NCI-H460 (cell line): ENCODE data around the gene NECAB2. TPM values are rescaled to one million over a fixed set of nuclear protein-coding genes. Genes with fewer than 3 reads are reported as not detected.

ENCODE experiments used
- DNase-seq: peaks from one replicate; pipeline ENCODE4 v3.0.0-alpha.2; 2016; ENCODE audit warnings: low read depth; ENCODE audit errors: extremely low read depth
- total RNA-seq: library from RNA; depleted of rRNA; stranded (reverse); fragments of >200 nt; shearing (Covaris generic); gene quantifications from 2 replicates; pipeline ENCODE4 v1.2.3, GENCODE V29; 2014

Gene NECAB2
- total RNA-seq, 1 experiment from 2014 or later, result 1.1 TPM

GRCh38 chr16:83964684-83965443 lies 3.2 kb upstream of the NECAB2 start:
- no peak for DNase-seq

GRCh38 chr16:83965444-83966152 lies 2.4 kb upstream of the NECAB2 start:
- no peak for DNase-seq

- no peak for DNase-seq
Measured at GRCh38 chr16:83966153-83966696, 1.8 kb upstream of the NECAB2 start.

GRCh38 chr16:83967091-83967490 lies 953 bp upstream of the NECAB2 start:
- DNase-seq, result no peak

- no peak for DNase-seq
Measured at GRCh38 chr16:83968306-83968851, 335 bp downstream of the NECAB2 start.

- DNase-seq, result no peak
Measured at GRCh38 chr16:83968891-83969649, 1.0 kb downstream of the NECAB2 start.

- no peak for DNase-seq
Measured at GRCh38 chr16:83969771-83970429, 1.9 kb downstream of the NECAB2 start.

- no peak for DNase-seq
Measured at GRCh38 chr16:83970430-83970815, 2.4 kb downstream of the NECAB2 start.

GRCh38 chr16:83971165-83972130 lies 3.4 kb downstream of the NECAB2 start:
- DNase-seq, result no peak

- DNase-seq, result no peak
Measured at GRCh38 chr16:83972256-83973008, 4.4 kb downstream of the NECAB2 start.

- DNase-seq, result no peak
Measured at GRCh38 chr16:83973077-83973476, 5.0 kb downstream of the NECAB2 start.

- no peak for DNase-seq
Measured at GRCh38 chr16:83973581-83974385, 5.7 kb downstream of the NECAB2 start.

- DNase-seq, result no peak
Measured at GRCh38 chr16:83974475-83974874, 6.4 kb downstream of the NECAB2 start.

GRCh38 chr16:83975590-83976260 lies 7.7 kb downstream of the NECAB2 start:
- no peak for DNase-seq

- DNase-seq, result no peak
Measured at GRCh38 chr16:83977056-83977815, 9.2 kb downstream of the NECAB2 start.

- no peak for DNase-seq
Measured at GRCh38 chr16:83978401-83978904, 10.4 kb downstream of the NECAB2 start.
